Heart left ventricle (tissue), 16 donors: ENCODE measurements around the gene NASP. TPM values are rescaled to one million over a fixed set of nuclear protein-coding genes. Genes with fewer than 3 reads are reported as not detected.

ENCODE experiments used
- ATAC-seq, 4 donors: fragments of 200-7000 bp; cut with Tn5 transposase; one replicate each; pipeline ENCODE4 v1.9.1; 2020 to 2022; ENCODE audit warnings: moderate library complexity in 4 of 4, mild to moderate bottlenecking in 3 of 4, moderate number of reproducible peaks in 1 of 4
- DNase-seq, 5 donors: peaks; one replicate each; pipeline ENCODE4 v3.0.0-alpha.2; 2020
- H3K27ac ChIP-seq, 12 donors: fragments of 200-600 bp; sonication (generic) in 4 of 12; one replicate each; pipeline versions ENCODE4 v1.5.0 to v1.8.0; 2016 to 2022; ENCODE audit warnings: mild to moderate bottlenecking in 2 of 12
- H3K27me3 ChIP-seq, 9 donors: fragments of 200-600 bp; sonication (generic) in 2 of 9; one replicate each; pipeline versions ENCODE4 v1.5.1 to v1.8.0; 2016 to 2022; ENCODE audit warnings: mild to moderate bottlenecking in 3 of 9
- H3K36me3 ChIP-seq, 9 donors: fragments of 200-600 bp; sonication (generic) in 2 of 9; one replicate each; pipeline versions ENCODE4 v1.5.0 to v1.8.0; 2018 to 2022; ENCODE audit warnings: mild to moderate bottlenecking in 2 of 9
- H3K4me1 ChIP-seq, 12 donors: fragments of 200-600 bp; sonication (generic) in 4 of 12; one replicate each; pipeline versions ENCODE4 v1.5.0 to v1.8.0; 2016 to 2022; ENCODE audit warnings: mild to moderate bottlenecking in 3 of 12
- H3K4me3 ChIP-seq, 12 donors: fragments of 200-600 bp; sonication (generic) in 4 of 12; one replicate each; pipeline versions ENCODE4 v1.5.0 to v1.8.0; 2017 to 2022; ENCODE audit warnings: mild to moderate bottlenecking in 9 of 12, moderate library complexity in 4 of 12
- H3K9me3 ChIP-seq, 12 donors: fragments of 200-600 bp; sonication (generic) in 4 of 12; one replicate each; pipeline versions ENCODE4 v1.5.0 to v1.8.0; 2016 to 2022; ENCODE audit warnings: mild to moderate bottlenecking in 1 of 12
- POLR2A ChIP-seq, 2 donors: fragments of 450-650 bp; IDR thresholded peaks; one replicate each; pipeline ENCODE4 v1.6.1; 2017; ENCODE audit warnings: antibody characterized with exemption in 2 of 2, mild to moderate bottlenecking in 2 of 2, moderate library complexity in 2 of 2
- WGBS, 4 donors: extraction: QIAGEN DNeasy Blood & Tissue Kit in 2 of 4; methylation state at CpG; one replicate each; pipeline versions ENCODE4 v1.1.5 to v1.1.7; 2013 to 2018; 5-methylcytosine and 5-hydroxymethylcytosine counted together
- intact Hi-C, 10 donors: fragments of 100-400 bp; cut with DNase I; formaldehyde crosslinking; loops; one replicate each; pipeline versions ENCODE4 v1.11.1 to v1.14.2; 2022
- polyA plus RNA-seq, 2 donors: library from polyadenylated mRNA; stranded (reverse); fragments of 200-250 nt; gene quantifications; one replicate each; pipeline ENCODE4 v1.2.3, GENCODE V29; 2013
- total RNA-seq, 9 donors: library from RNA; depleted of rRNA in 2 of 9; stranded (reverse); fragments of >200 nt in 2 of 9; fragmentation: NEBNext Ultra II Directional in 3 of 9; extraction: Animal tissue kit (Norgen Biotek cat#: 25700) in 3 of 9; gene quantifications; one replicate each; pipeline versions ENCODE4 v1.1.0 to v1.2.4, GENCODE V29; 2016 to 2023
- TF ChIP-seq, protein P1 (sequence below), 12 donors: fragments of 200-600 bp; sonication (generic) in 4 of 12; IDR thresholded peaks; one replicate each; pipeline versions ENCODE4 v1.5.0 to v1.8.0; 2018 to 2022; ENCODE audit warnings: antibody characterized with exemption in 12 of 12, mild to moderate bottlenecking in 5 of 12
- donor health status: ischemic (EF 13 %, LVEDD 7.1; RV severe dilation, severe dysfunction).
- donor health status: healthy with polysubstance abuse.
- donor health status: DM: no; HTN: yes; CAD: no.
- donor health status: DM: no; HTN: no; CAD: no.
- donor health status: ischemic (EF 25% LVEDD 6.9; RV normal size, moderate dysfunction).
- donor health status: ischemic (EF 25% LVEDD 5.7; RV mildly dilated, moderate dysfunction).
- donor health status: healthy.
- donor health status: DM: yes; HTN: yes; CAD: no.
- donor health status: ischemic (EF 35%, LVEDD 5.7; RV mildly dilated, moderate dysfunction).
- donor health status: nonischemic (EF 11% LVEDD 7.7; RV severe dilation, severe dysfunction).
- donor health status: DM: yes; HTN: yes; CAD: no.
- donor health status: PGD.
- donor health status: ischemic (EF 29% LVEDD 5.4; RV normal size, mild dysfunction).
- donor health status: nonischemic (EF 23%, LVEDD 6.1; RV moderate dilation, normal function).

The NASP gene
- total and polyA plus RNA-seq, 11 donors = 24.5 to 86.6 (median 33.9) TPM

DNA sequence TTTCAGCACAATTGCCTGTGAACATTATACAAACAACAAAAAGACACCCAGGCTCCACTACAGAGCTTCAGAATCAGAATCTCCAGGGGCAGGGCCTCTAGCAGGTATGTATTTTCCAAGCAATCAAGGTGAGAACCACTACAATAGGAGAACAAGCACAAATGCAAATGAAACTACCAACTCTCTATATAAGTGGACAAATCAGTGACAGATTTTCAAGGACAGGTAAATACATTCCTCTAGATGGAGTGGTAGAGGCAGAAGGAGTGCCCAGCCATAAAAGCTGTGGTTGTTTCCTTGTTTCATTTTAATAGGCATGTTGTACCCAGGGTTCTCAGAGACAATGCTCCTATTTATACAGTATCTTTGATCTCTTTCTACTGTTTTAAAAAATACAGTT lies 60.1 kb downstream of the NASP start:
- TF ChIP-seq POLR2A (IDR thresholded peaks at IDR 0.05) = no peak
- TF ChIP-seq, protein P1, sequence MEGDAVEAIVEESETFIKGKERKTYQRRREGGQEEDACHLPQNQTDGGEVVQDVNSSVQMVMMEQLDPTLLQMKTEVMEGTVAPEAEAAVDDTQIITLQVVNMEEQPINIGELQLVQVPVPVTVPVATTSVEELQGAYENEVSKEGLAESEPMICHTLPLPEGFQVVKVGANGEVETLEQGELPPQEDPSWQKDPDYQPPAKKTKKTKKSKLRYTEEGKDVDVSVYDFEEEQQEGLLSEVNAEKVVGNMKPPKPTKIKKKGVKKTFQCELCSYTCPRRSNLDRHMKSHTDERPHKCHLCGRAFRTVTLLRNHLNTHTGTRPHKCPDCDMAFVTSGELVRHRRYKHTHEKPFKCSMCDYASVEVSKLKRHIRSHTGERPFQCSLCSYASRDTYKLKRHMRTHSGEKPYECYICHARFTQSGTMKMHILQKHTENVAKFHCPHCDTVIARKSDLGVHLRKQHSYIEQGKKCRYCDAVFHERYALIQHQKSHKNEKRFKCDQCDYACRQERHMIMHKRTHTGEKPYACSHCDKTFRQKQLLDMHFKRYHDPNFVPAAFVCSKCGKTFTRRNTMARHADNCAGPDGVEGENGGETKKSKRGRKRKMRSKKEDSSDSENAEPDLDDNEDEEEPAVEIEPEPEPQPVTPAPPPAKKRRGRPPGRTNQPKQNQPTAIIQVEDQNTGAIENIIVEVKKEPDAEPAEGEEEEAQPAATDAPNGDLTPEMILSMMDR (IDR thresholded peaks at IDR 0.05) = peak in 1 of 12 donors; percentile 23
- no peaks in the 10 kb centered on the region for H3K9me3 ChIP-seq
- ATAC-seq (no peak), DNase-seq (no peak)
- no peaks in the 10 kb centered on the region for H3K27me3 ChIP-seq
- H3K27ac ChIP-seq = peak overlapping the region in 1 of 12 donors; percentile 12
- intact Hi-C loops = no loop called here
- peaks cover 0 to 26% (median 11%) of the 10 kb centered on the region in 12 donors for H3K4me1 ChIP-seq
- H3K36me3 ChIP-seq = peaks cover 0 to 87% (median 64%) of the 10 kb centered on the region in 9 donors
- no peak overlapping the region for H3K4me3 ChIP-seq

GRCh38 chr1:45644661-45645060 lies 60.8 kb downstream of the NASP start:
- intact Hi-C loops = loop anchor here in 1 of 10 donors (5.0 kb wide), 1 partner anchor 43 kb away; the partner anchor contains the start of genes GPBP1L1 and TMEM69
- H3K36me3 ChIP-seq = peaks cover 0 to 87% (median 64%) of the 10 kb centered on the region in 9 donors
- no peaks in the 10 kb centered on the region for H3K9me3 ChIP-seq
- WGBS, 4 donors = 89 to 96% (median 93%) methylated on average over 2 of the region's 2 CpGs
- DNase-seq = no peak
- H3K4me3 ChIP-seq = no peak overlapping the region
- TF ChIP-seq POLR2A (IDR thresholded peaks at IDR 0.05) = no peak
- TF ChIP-seq, protein P1 (IDR thresholded peaks at IDR 0.05) = no peak
- ATAC-seq = no peak
- H3K27ac ChIP-seq = no peak overlapping the region
- H3K27me3 ChIP-seq = no peaks in the 10 kb centered on the region
- peaks cover 0 to 26% (median 11%) of the 10 kb centered on the region in 12 donors for H3K4me1 ChIP-seq

- intact Hi-C loops = loop anchor here in 2 of 10 donors (2.0 to 5.0 kb wide), 2 partner anchors 33 to 40 kb away; partner anchors contain the start of genes GPBP1L1 (in 1 of the 2) and TMEM69 (in 1 of the 2)
- ATAC-seq = peak; percentile 83 to 90 (median 85)
- H3K27ac ChIP-seq = peak overlapping the region in 10 of 12 donors; percentile 8 to 64 (median 40)
- H3K9me3 ChIP-seq = no peaks in the 10 kb centered on the region
- H3K4me1 ChIP-seq = peaks cover 0 to 26% (median 11%) of the 10 kb centered on the region in 12 donors
- peak overlapping the region in 2 of 12 donors; percentile 3 to 7 for H3K4me3 ChIP-seq
- H3K27me3 ChIP-seq = no peaks in the 10 kb centered on the region
- TF ChIP-seq, protein P1 (IDR thresholded peaks at IDR 0.05) = no peak
- no peak for TF ChIP-seq POLR2A (IDR thresholded peaks at IDR 0.05)
- peaks cover 0 to 87% (median 64%) of the 10 kb centered on the region in 9 donors for H3K36me3 ChIP-seq
- 40 to 50% (median 47%) methylated on average over 9 of the region's 9 CpGs for WGBS, 4 donors
- DNase-seq = peak in 2 of 5 donors; percentile 25 to 29
Observed at GRCh38 chr1:45647248-45648021, 63.6 kb downstream of the NASP start.

DNA sequence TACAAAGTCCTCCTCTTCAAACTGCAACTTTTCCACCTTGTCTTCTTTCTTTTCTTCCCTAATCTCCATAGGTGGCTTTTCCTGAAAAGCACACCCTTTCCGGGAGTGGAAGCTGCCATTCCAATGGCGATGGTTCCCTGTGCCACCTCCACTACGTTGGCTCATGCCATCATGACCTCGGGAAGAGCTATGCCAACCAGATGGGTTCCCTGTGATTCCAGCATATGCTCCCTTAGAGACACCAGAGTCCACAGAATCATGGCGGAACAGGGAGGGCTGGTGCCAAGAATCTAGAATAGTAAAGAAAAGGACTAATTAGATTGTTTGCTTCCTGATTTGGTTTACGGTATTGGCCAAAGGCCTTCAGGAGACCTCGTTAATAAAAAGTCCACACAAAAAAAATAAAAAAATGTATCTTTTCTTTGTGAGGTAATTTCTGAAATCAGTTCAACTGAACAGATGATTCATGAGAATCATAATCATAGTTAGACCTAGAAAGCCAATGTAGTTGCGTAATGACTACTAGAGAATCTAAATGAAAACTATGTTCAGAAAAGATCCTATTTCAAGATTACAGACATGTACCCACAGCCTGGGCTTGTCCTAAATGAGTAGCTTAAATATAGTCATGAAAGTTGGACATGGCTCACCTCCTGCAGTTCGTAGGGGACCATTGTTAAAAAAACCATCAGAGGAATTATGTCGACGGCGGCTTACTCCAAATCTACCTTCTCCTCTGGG lies 70.9 kb downstream of the NASP start:
- Histone ChIP-seq H3K9me3 (no peaks in the 10 kb centered on the region), H3K27me3 (no peaks in the 10 kb centered on the region), H3K36me3 (peaks cover 4 to 100% (median 100%) of the 10 kb centered on the region in 9 donors), H3K4me1 (no peaks in the 10 kb centered on the region), H3K4me3 (no peak overlapping the region), H3K27ac (no peak overlapping the region)
- ATAC-seq = no peak
- 90 to 96% (median 95%) methylated on average over 12 of the region's 12 CpGs for WGBS, 4 donors
- TF ChIP-seq POLR2A (IDR thresholded peaks at IDR 0.05) = no peak
- no peak for DNase-seq
- intact Hi-C loops = no loop called here
